Heart left ventricle (tissue), 16 donors: ENCODE results near the gene NANOGP8. TPM values are rescaled to one million over a fixed set of nuclear protein-coding genes. Genes with fewer than 3 reads are reported as not detected.
"Not testable (repeated sequence)": the region's sequence is repeated elsewhere in the genome, so short reads cannot be mapped to it uniquely, and the experiment has no call there.

ENCODE experiments used
- ATAC-seq, 4 donors: fragments of 200-7000 bp; cut with Tn5 transposase; one replicate each; pipeline ENCODE4 v1.9.1; 2020 to 2022; ENCODE audit warnings: moderate library complexity in 4 of 4, mild to moderate bottlenecking in 3 of 4, moderate number of reproducible peaks in 1 of 4
- DNase-seq, 5 donors: peaks; one replicate each; pipeline ENCODE4 v3.0.0-alpha.2; 2020
- H3K27ac ChIP-seq, 12 donors: fragments of 200-600 bp; sonication (generic) in 4 of 12; one replicate each; pipeline versions ENCODE4 v1.5.0 to v1.8.0; 2016 to 2022; ENCODE audit warnings: mild to moderate bottlenecking in 2 of 12
- H3K27me3 ChIP-seq, 9 donors: fragments of 200-600 bp; sonication (generic) in 2 of 9; one replicate each; pipeline versions ENCODE4 v1.5.1 to v1.8.0; 2016 to 2022; ENCODE audit warnings: mild to moderate bottlenecking in 3 of 9
- H3K36me3 ChIP-seq, 9 donors: fragments of 200-600 bp; sonication (generic) in 2 of 9; one replicate each; pipeline versions ENCODE4 v1.5.0 to v1.8.0; 2018 to 2022; ENCODE audit warnings: mild to moderate bottlenecking in 2 of 9
- H3K4me1 ChIP-seq, 12 donors: fragments of 200-600 bp; sonication (generic) in 4 of 12; one replicate each; pipeline versions ENCODE4 v1.5.0 to v1.8.0; 2016 to 2022; ENCODE audit warnings: mild to moderate bottlenecking in 3 of 12
- H3K4me3 ChIP-seq, 12 donors: fragments of 200-600 bp; sonication (generic) in 4 of 12; one replicate each; pipeline versions ENCODE4 v1.5.0 to v1.8.0; 2017 to 2022; ENCODE audit warnings: mild to moderate bottlenecking in 9 of 12, moderate library complexity in 4 of 12
- H3K9me3 ChIP-seq, 12 donors: fragments of 200-600 bp; sonication (generic) in 4 of 12; one replicate each; pipeline versions ENCODE4 v1.5.0 to v1.8.0; 2016 to 2022; ENCODE audit warnings: mild to moderate bottlenecking in 1 of 12
- CTCF ChIP-seq, 12 donors: fragments of 200-600 bp; sonication (generic) in 4 of 12; IDR thresholded peaks; one replicate each; pipeline versions ENCODE4 v1.5.0 to v1.8.0; 2018 to 2022; ENCODE audit warnings: antibody characterized with exemption in 12 of 12, mild to moderate bottlenecking in 5 of 12
- POLR2A ChIP-seq, 2 donors: fragments of 450-650 bp; IDR thresholded peaks; one replicate each; pipeline ENCODE4 v1.6.1; 2017; ENCODE audit warnings: antibody characterized with exemption in 2 of 2, mild to moderate bottlenecking in 2 of 2, moderate library complexity in 2 of 2
- WGBS, 4 donors: extraction: QIAGEN DNeasy Blood & Tissue Kit in 2 of 4; methylation state at CpG; one replicate each; pipeline versions ENCODE4 v1.1.5 to v1.1.7; 2013 to 2018; 5-methylcytosine and 5-hydroxymethylcytosine counted together
- intact Hi-C, 10 donors: fragments of 100-400 bp; cut with DNase I; formaldehyde crosslinking; loops; one replicate each; pipeline versions ENCODE4 v1.11.1 to v1.14.2; 2022
- long read RNA-seq, 3 donors: library from polyadenylated mRNA; unstranded; transcript quantifications; one replicate each; pipeline ENCODE4 v2.0.0, GENCODE V29; 2020 to 2021
- polyA plus RNA-seq, 2 donors: library from polyadenylated mRNA; stranded (reverse); fragments of 200-250 nt; gene quantifications; one replicate each; pipeline ENCODE4 v1.2.3, GENCODE V29; 2013
- total RNA-seq, 9 donors: library from RNA; depleted of rRNA in 2 of 9; stranded (reverse); fragments of >200 nt in 2 of 9; fragmentation: NEBNext Ultra II Directional in 3 of 9; extraction: Animal tissue kit (Norgen Biotek cat#: 25700) in 3 of 9; gene quantifications; one replicate each; pipeline versions ENCODE4 v1.1.0 to v1.2.4, GENCODE V29; 2016 to 2023
- donor health status: ischemic (EF 13 %, LVEDD 7.1; RV severe dilation, severe dysfunction).
- donor health status: healthy with polysubstance abuse.
- donor health status: DM: no; HTN: yes; CAD: no.
- donor health status: DM: no; HTN: no; CAD: no.
- donor health status: ischemic (EF 25% LVEDD 6.9; RV normal size, moderate dysfunction).
- donor health status: ischemic (EF 25% LVEDD 5.7; RV mildly dilated, moderate dysfunction).
- donor health status: healthy.
- donor health status: DM: yes; HTN: yes; CAD: no.
- donor health status: ischemic (EF 35%, LVEDD 5.7; RV mildly dilated, moderate dysfunction).
- donor health status: nonischemic (EF 11% LVEDD 7.7; RV severe dilation, severe dysfunction).
- donor health status: DM: yes; HTN: yes; CAD: no.
- donor health status: PGD.
- donor health status: ischemic (EF 29% LVEDD 5.4; RV normal size, mild dysfunction).
- donor health status: nonischemic (EF 23%, LVEDD 6.1; RV moderate dilation, normal function).

The NANOGP8 gene
- total RNA-seq (under 1 TPM in 1 of 9 donors, not detected in 8; 0.47 TPM), polyA plus RNA-seq (under 1 TPM in 1 of 2 donors, not detected in 1; 0.34 TPM)
- long read RNA-seq, donor 1, result 0 reads
- long read RNA-seq, donor 2, result 0 reads
- long read RNA-seq, donor 3, result 0 reads

GRCh38 chr15:35085176-35085919 is at the start of gene NANOGP8:
Gene NANOGP8, minus strand, starts transcription at chr15:35085295. Its CDS starts 185 bp downstream, at chr15:35085110.
- H3K27ac ChIP-seq, H3K36me3 ChIP-seq, intact Hi-C loops, H3K4me3 ChIP-seq, H3K9me3 ChIP-seq, H3K27me3 ChIP-seq, DNase-seq, H3K4me1 ChIP-seq: not testable (repeated sequence)
- ATAC-seq, result peak in 1 of 4 donors; percentile 34
- 62 to 68% (median 65%) methylated on average over 8 of the region's 8 CpGs for WGBS, 4 donors

- Histone ChIP-seq H3K9me3 (peaks cover 0 to 4% (median 0%) of the 10 kb centered on the region in 12 donors), H3K36me3 (no peaks in the 10 kb centered on the region), H3K4me1 (no peaks in the 10 kb centered on the region), H3K27ac (no peak overlapping the region), H3K4me3 (no peak overlapping the region), H3K27me3 (no peaks in the 10 kb centered on the region)
- intact Hi-C loops, result loop anchor here in 1 of 10 donors (10.0 kb wide), 1 partner anchor 59 kb away; no protein-coding TSS in a partner anchor
- DNase-seq (no peak), ATAC-seq (no peak)
- TF ChIP-seq CTCF (IDR thresholded peaks at IDR 0.05) (no peak), POLR2A (IDR thresholded peaks at IDR 0.05) (no peak)
- 95 to 98% (median 97%) methylated on average over 1 of the region's 1 CpG for WGBS, 4 donors
These were observed 49.2 kb upstream of the NANOGP8 start for GRCh38 chr15:35134299-35134698.

- 66 to 81% (median 74%) methylated on average over 1 of the region's 1 CpG for WGBS, 4 donors
- no peak overlapping the region for H3K4me3 ChIP-seq
- no peaks in the 10 kb centered on the region for H3K27me3 ChIP-seq
- H3K36me3 ChIP-seq, result no peaks in the 10 kb centered on the region
- intact Hi-C loops, result loop anchor here in 1 of 10 donors (10.0 kb wide), 1 partner anchor 55 kb away; no protein-coding TSS in a partner anchor
- no peak for TF ChIP-seq POLR2A (IDR thresholded peaks at IDR 0.05)
- no peak for TF ChIP-seq CTCF (IDR thresholded peaks at IDR 0.05)
- no peak for DNase-seq
- no peaks in the 10 kb centered on the region for H3K4me1 ChIP-seq
- no peak overlapping the region for H3K27ac ChIP-seq
- ATAC-seq, result no peak
- no peaks in the 10 kb centered on the region for H3K9me3 ChIP-seq
These were observed 45.1 kb upstream of the NANOGP8 start for GRCh38 chr15:35130245-35130644.

- no peak overlapping the region for H3K4me3 ChIP-seq
- 86 to 92% (median 88%) methylated on average over 4 of the region's 4 CpGs for WGBS, 4 donors
- peaks cover 0 to 5% (median 0%) of the 10 kb centered on the region in 12 donors for H3K9me3 ChIP-seq
- DNase-seq (no peak), ATAC-seq (no peak)
- intact Hi-C loops, result no loop called here
- H3K27ac ChIP-seq, result no peak overlapping the region
- TF ChIP-seq POLR2A (IDR thresholded peaks at IDR 0.05), result no peak
- no peak for TF ChIP-seq CTCF (IDR thresholded peaks at IDR 0.05)
- H3K4me1 ChIP-seq, result no peaks in the 10 kb centered on the region
- H3K36me3 ChIP-seq, result no peaks in the 10 kb centered on the region
- H3K27me3 ChIP-seq, result no peaks in the 10 kb centered on the region
These were observed 44.3 kb upstream of the NANOGP8 start for GRCh38 chr15:35129361-35129760.
